H9 (cell line): ENCODE results near the gene DLG5. TPM values are rescaled to one million over a fixed set of nuclear protein-coding genes. Genes with fewer than 3 reads are reported as not detected.

Experiments used
- DNase-seq: peaks from one replicate; pipeline ENCODE4 v3.0.0-alpha.2; 2017
- H2AFZ ChIP-seq: one replicate; pipeline ENCODE4 v1.6.1; 2013; ENCODE audit warnings: mild to moderate bottlenecking, low read length, control low read depth, moderate library complexity
- H2AK5ac ChIP-seq: 2 replicates; pipeline ENCODE4 v1.6.1; 2013; ENCODE audit warnings: low read length, control low read depth, mixed read lengths; ENCODE audit not compliant: insufficient read length
- H2BK120ac ChIP-seq: one replicate; pipeline ENCODE4 v1.6.1; 2013; ENCODE audit warnings: low read depth, mild to moderate bottlenecking, low read length, control low read depth, inconsistent platforms; ENCODE audit not compliant: poor library complexity, severe bottlenecking
- H2BK12ac ChIP-seq: 2 replicates; pipeline ENCODE4 v1.6.1; 2013; ENCODE audit warnings: low read length, control low read depth, mixed read lengths, low read depth; ENCODE audit not compliant: insufficient read length
- H2BK15ac ChIP-seq: 2 replicates; pipeline ENCODE4 v1.6.1; 2013; ENCODE audit warnings: low read depth, low read length, control low read depth
- H2BK20ac ChIP-seq: one replicate; pipeline ENCODE4 v1.6.1; 2013; ENCODE audit warnings: low read depth, mild to moderate bottlenecking, low read length, control low read depth, inconsistent platforms; ENCODE audit not compliant: poor library complexity, severe bottlenecking
- H2BK5ac ChIP-seq: 2 replicates; pipeline ENCODE4 v1.6.1; 2013; ENCODE audit warnings: low read length, control low read depth, mixed read lengths; ENCODE audit not compliant: insufficient read length
- H3K14ac ChIP-seq: 2 replicates; pipeline ENCODE4 v1.6.1; 2013; ENCODE audit warnings: low read length, control low read depth; ENCODE audit not compliant: insufficient read depth
- H3K18ac ChIP-seq: 2 replicates; pipeline ENCODE4 v1.6.1; 2013; ENCODE audit warnings: low read depth, mild to moderate bottlenecking, mixed read lengths, low read length, control low read depth; ENCODE audit not compliant: insufficient read length
- H3K23ac ChIP-seq: 2 replicates; pipeline ENCODE4 v1.6.1; 2013; ENCODE audit warnings: low read length, control low read depth, mixed read lengths, low read depth; ENCODE audit not compliant: insufficient read length
- H3K23me2 ChIP-seq: 2 replicates; pipeline ENCODE4 v1.6.1; 2013; ENCODE audit warnings: low read depth, mild to moderate bottlenecking, mixed read lengths, low read length, control low read depth; ENCODE audit not compliant: insufficient read length, poor library complexity, severe bottlenecking
- H3K27ac ChIP-seq: 2 replicates; pipeline ENCODE4 v1.5.1; 2013; ENCODE audit warnings: low read length, control low read depth, mixed read lengths, low read depth; ENCODE audit not compliant: insufficient read length
- H3K27me3 ChIP-seq: 2 replicates; pipeline ENCODE4 v1.6.1; 2013; ENCODE audit warnings: low read length, control low read depth, inconsistent platforms; ENCODE audit not compliant: insufficient read depth
- H3K4ac ChIP-seq: 2 replicates; pipeline ENCODE4 v1.6.1; 2013; ENCODE audit warnings: low read depth, mild to moderate bottlenecking, control low read depth, inconsistent platforms, low read length, moderate library complexity
- H3K4me1 ChIP-seq: 2 replicates; pipeline ENCODE4 v1.6.1; 2013; ENCODE audit warnings: low read length, control low read depth, inconsistent platforms; ENCODE audit not compliant: insufficient read depth
- H3K4me2 ChIP-seq: 2 replicates; pipeline ENCODE4 v1.6.1; 2013; ENCODE audit warnings: low read length, control low read depth, mixed read lengths; ENCODE audit not compliant: insufficient read length, insufficient read depth
- H3K56ac ChIP-seq: 2 replicates; pipeline ENCODE4 v1.6.1; 2013; ENCODE audit warnings: low read depth, mild to moderate bottlenecking, mixed read lengths, low read length, control low read depth; ENCODE audit not compliant: insufficient read length
- H3K79me1 ChIP-seq: 2 replicates; pipeline ENCODE4 v1.6.1; 2013; ENCODE audit warnings: low read depth, mild to moderate bottlenecking, moderate library complexity, low read length, control low read depth, inconsistent platforms; ENCODE audit not compliant: insufficient read depth, poor library complexity, severe bottlenecking
- H3K79me2 ChIP-seq: 2 replicates; pipeline ENCODE4 v1.6.1; 2013; ENCODE audit warnings: low read length, control low read depth, inconsistent platforms; ENCODE audit not compliant: insufficient read depth
- H3K9ac ChIP-seq: 2 replicates; pipeline ENCODE4 v1.6.1; 2013; ENCODE audit warnings: low read length, control low read depth, mixed read lengths; ENCODE audit not compliant: insufficient read length; ENCODE audit errors: extremely low read depth
- H3K9me3 ChIP-seq: one replicate; pipeline ENCODE4 v1.6.1; 2013; ENCODE audit warnings: low read depth, low read length, inconsistent platforms; ENCODE audit not compliant: control insufficient read depth
- H3T11ph ChIP-seq: one replicate; pipeline ENCODE4 v1.6.1; 2013; ENCODE audit warnings: mild to moderate bottlenecking, low read length, control low read depth, inconsistent platforms
- H4K20me1 ChIP-seq: one replicate; pipeline ENCODE4 v1.6.1; 2013; ENCODE audit not compliant: control insufficient read depth, insufficient read length, insufficient read depth
- H4K5ac ChIP-seq: 2 replicates; pipeline ENCODE4 v1.6.1; 2013; ENCODE audit warnings: low read depth, mild to moderate bottlenecking, mixed read lengths, low read length, control low read depth; ENCODE audit not compliant: insufficient read length
- H4K8ac ChIP-seq: replicated peaks from 2 replicates; pipeline ENCODE4 v1.6.1; 2013; ENCODE audit warnings: low read length, control low read depth, mixed read lengths, low read depth; ENCODE audit not compliant: insufficient read length
- H4K91ac ChIP-seq: 2 replicates; pipeline ENCODE4 v1.6.1; 2013; ENCODE audit warnings: low read depth, mild to moderate bottlenecking, moderate library complexity, mixed read lengths, low read length, control low read depth; ENCODE audit not compliant: insufficient read length
- H3K27ac Mint-ChIP-seq, 3 experiments: 2 replicates in 2 of 3; 3 replicates in 1 of 3; pipeline ENCODE4 v1.8.0; 2020 to 2021; ENCODE audit warnings: mixed read lengths in 3 of 3, mild to moderate bottlenecking in 1 of 3, moderate library complexity in 1 of 3
- H3K27me3 Mint-ChIP-seq: 2 replicates; pipeline ENCODE4 v1.8.0; 2021; ENCODE audit warnings: low read depth, mild to moderate bottlenecking, moderate library complexity, mixed read lengths
- H3K36me3 Mint-ChIP-seq, 3 experiments: 2 replicates in 2 of 3; 3 replicates in 1 of 3; pipeline ENCODE4 v1.8.0; 2020 to 2021; ENCODE audit warnings: low read depth in 3 of 3, mixed read lengths in 3 of 3; ENCODE audit not compliant: insufficient read depth in 1 of 3
- H3K4me1 Mint-ChIP-seq, 2 experiments: 2 replicates each; pipeline ENCODE4 v1.8.0; 2020; ENCODE audit warnings: mixed read lengths in 2 of 2
- H3K4me3 Mint-ChIP-seq, 2 experiments: 2 replicates in 1 of 2; 3 replicates in 1 of 2; pipeline ENCODE4 v1.8.0; 2020 to 2021; ENCODE audit warnings: mild to moderate bottlenecking in 2 of 2, mixed read lengths in 2 of 2, moderate library complexity in 1 of 2
- H3K9me3 Mint-ChIP-seq, 2 experiments: 2 replicates in 1 of 2; 3 replicates in 1 of 2; pipeline ENCODE4 v1.8.0; 2020; ENCODE audit warnings: mild to moderate bottlenecking in 2 of 2, mixed read lengths in 2 of 2, moderate library complexity in 1 of 2
- WGBS: extraction: QIAGEN DNeasy Blood & Tissue Kit; methylation state at CpG from one replicate; pipeline ENCODE4 v1.1.7; 2013; ENCODE audit warnings: missing lambda C conversion rate, low lambda C conversion rate, mixed read lengths; ENCODE audit not compliant: insufficient read length; ENCODE audit errors: extremely low coverage; 5-methylcytosine and 5-hydroxymethylcytosine counted together
- total RNA-seq: library from RNA; stranded (reverse); gene quantifications from 2 replicates; pipeline ENCODE4 v1.2.1, GENCODE V29; 2021
- TF ChIP-seq, protein P1 (sequence below): fragments of 200-600 bp; sonication (generic); conservative IDR thresholded peaks from 3 replicates; pipeline ENCODE4 v1.8.0; 2021; ENCODE audit warnings: antibody characterized with exemption, mild to moderate bottlenecking

Gene DLG5
- total RNA-seq, 1 experiment from 2014 or later: 67.4 TPM

DNA sequence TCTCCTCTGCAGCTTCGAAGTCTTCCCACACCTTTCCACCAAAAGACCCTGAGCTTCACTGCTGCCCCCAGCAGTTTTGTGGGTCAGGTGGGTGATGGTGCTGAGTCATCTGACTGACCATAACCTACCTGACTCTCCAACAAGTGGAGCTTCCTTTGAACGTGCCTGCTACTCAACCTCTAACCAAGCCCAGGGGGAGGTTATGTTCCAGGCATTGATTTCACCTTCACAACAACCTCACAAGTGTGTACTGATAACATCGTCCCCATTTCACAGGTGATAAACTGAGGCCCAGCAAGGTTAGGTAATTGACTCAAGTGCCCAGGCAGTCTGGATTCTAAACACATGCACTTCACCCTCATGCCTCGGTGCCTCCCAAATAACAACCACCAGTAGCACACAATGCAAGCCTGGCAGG, 66.7 kb downstream of the DLG5 start:
- Histone ChIP-seq H3K4ac (no peak overlapping the region), H4K5ac (no peak overlapping the region), H2BK5ac (no peak overlapping the region), H3K9ac (no peak overlapping the region), H2AK5ac (no peak overlapping the region), H3K56ac (no peak overlapping the region), H3K9me3 (no peaks in the 10 kb centered on the region), H4K8ac (no peak overlapping the region), H2BK20ac (no peak overlapping the region), H3K14ac (no peak overlapping the region), H3K79me1 (no peaks in the 10 kb centered on the region), H4K20me1 (no peaks in the 10 kb centered on the region), H4K91ac (no peak overlapping the region), H3K23ac (no peak overlapping the region), H3K27ac (no peak overlapping the region), H3K79me2 (no peaks in the 10 kb centered on the region; the same call in 1 of the 2 replicates), H3T11ph (no peak overlapping the region), H3K27me3 (no peaks in the 10 kb centered on the region), H3K23me2 (no peaks in the 10 kb centered on the region), H2BK120ac (no peak overlapping the region), H3K18ac (no peak overlapping the region), H2AFZ (no peak overlapping the region), H3K4me2 (no peak overlapping the region), H2BK12ac (no peak overlapping the region), H2BK15ac (no peak overlapping the region), H3K4me1 (no peaks in the 10 kb centered on the region)
- DNase-seq: no peak
- no peaks in the 10 kb centered on the region for H3K9me3 Mint-ChIP-seq
- H3K36me3 Mint-ChIP-seq: peaks cover 12 to 42% (median 21%) of the 10 kb centered on the region in 3 experiments
- peak overlapping the region; percentile 57 to 96 (median 79); a peak in 3 of 7 replicates for H3K27ac Mint-ChIP-seq
- WGBS: no CpG with 5 or more reads among the region's 4 CpGs
- H3K4me1 Mint-ChIP-seq: peaks cover 19 to 31% of the 10 kb centered on the region in 2 experiments
- TF ChIP-seq, protein P1, sequence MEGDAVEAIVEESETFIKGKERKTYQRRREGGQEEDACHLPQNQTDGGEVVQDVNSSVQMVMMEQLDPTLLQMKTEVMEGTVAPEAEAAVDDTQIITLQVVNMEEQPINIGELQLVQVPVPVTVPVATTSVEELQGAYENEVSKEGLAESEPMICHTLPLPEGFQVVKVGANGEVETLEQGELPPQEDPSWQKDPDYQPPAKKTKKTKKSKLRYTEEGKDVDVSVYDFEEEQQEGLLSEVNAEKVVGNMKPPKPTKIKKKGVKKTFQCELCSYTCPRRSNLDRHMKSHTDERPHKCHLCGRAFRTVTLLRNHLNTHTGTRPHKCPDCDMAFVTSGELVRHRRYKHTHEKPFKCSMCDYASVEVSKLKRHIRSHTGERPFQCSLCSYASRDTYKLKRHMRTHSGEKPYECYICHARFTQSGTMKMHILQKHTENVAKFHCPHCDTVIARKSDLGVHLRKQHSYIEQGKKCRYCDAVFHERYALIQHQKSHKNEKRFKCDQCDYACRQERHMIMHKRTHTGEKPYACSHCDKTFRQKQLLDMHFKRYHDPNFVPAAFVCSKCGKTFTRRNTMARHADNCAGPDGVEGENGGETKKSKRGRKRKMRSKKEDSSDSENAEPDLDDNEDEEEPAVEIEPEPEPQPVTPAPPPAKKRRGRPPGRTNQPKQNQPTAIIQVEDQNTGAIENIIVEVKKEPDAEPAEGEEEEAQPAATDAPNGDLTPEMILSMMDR: no peak
- no peaks in the 10 kb centered on the region for H3K27me3 Mint-ChIP-seq
- no peak overlapping the region for H3K4me3 Mint-ChIP-seq
